CD14-positive monocyte (primary cell): ENCODE data around the gene CLN5. TPM values are rescaled to one million over a fixed set of nuclear protein-coding genes. Genes with fewer than 3 reads are reported as not detected.

Experiments used
- DNase-seq, 3 donors: peaks; one replicate each; pipeline ENCODE4 v3.0.0-alpha.2; 2011 to 2022
- H2AFZ ChIP-seq: 2 replicates; pipeline ENCODE4 v1.6.0; 2012; ENCODE audit warnings: mild to moderate bottlenecking, low read depth, low read length, inconsistent platforms; ENCODE audit not compliant: insufficient read depth, poor library complexity, severe bottlenecking
- H3K27ac ChIP-seq, 2 donors: 1 replicate in 1 of 2; 2 replicates in 1 of 2; pipeline ENCODE4 v1.5.1; 2012 to 2013; ENCODE audit warnings: low read length in 2 of 2, control low read depth in 1 of 2, inconsistent platforms in 1 of 2, low read depth in 1 of 2, mild to moderate bottlenecking in 1 of 2
- H3K27me3 ChIP-seq, 2 donors: one replicate each; pipeline versions ENCODE4 v1.6.0 to v1.6.1; 2011 to 2013; ENCODE audit warnings: low read length in 2 of 2; ENCODE audit not compliant: control insufficient read depth in 2 of 2, insufficient read depth in 2 of 2
- H3K36me3 ChIP-seq, 2 donors: replicated peaks in 1 of 2; 1 replicate in 1 of 2; 2 replicates in 1 of 2; pipeline versions ENCODE4 v1.5.1 to v1.6.1; 2012 to 2013; ENCODE audit warnings: low read length in 2 of 2, control low read depth in 1 of 2, inconsistent platforms in 1 of 2, mild to moderate bottlenecking in 1 of 2; ENCODE audit not compliant: insufficient read depth in 2 of 2, control insufficient read depth in 1 of 2
- H3K4me1 ChIP-seq, 2 donors: 1 replicate in 1 of 2; 2 replicates in 1 of 2; pipeline versions ENCODE4 v1.5.1 to v1.6.1; 2012 to 2013; ENCODE audit warnings: low read length in 2 of 2, control low read depth in 1 of 2, inconsistent platforms in 1 of 2, mild to moderate bottlenecking in 1 of 2, moderate library complexity in 1 of 2; ENCODE audit not compliant: insufficient read depth in 2 of 2, control insufficient read depth in 1 of 2
- H3K4me2 ChIP-seq: replicated peaks from 2 replicates; pipeline ENCODE3; 2012; ENCODE audit warnings: low read length, moderate library complexity, mild to moderate bottlenecking; ENCODE audit not compliant: poor library complexity, severe bottlenecking; ENCODE audit errors: extremely low read depth
- H3K4me3 ChIP-seq, 3 experiments: fragments of 200-600 bp in 1 of 3; sonication (generic) in 1 of 3; replicated peaks in 1 of 3; 1 replicate in 2 of 3; 2 replicates in 1 of 3; pipeline ENCODE4 v1.5.1; 2011 to 2013; ENCODE audit warnings: low read length in 3 of 3, mild to moderate bottlenecking in 3 of 3, control low read depth in 2 of 3, low read depth in 2 of 3, inconsistent platforms in 1 of 3, moderate library complexity in 1 of 3
- H3K79me2 ChIP-seq: 2 replicates; pipeline ENCODE4 v1.6.0; 2012; ENCODE audit warnings: mild to moderate bottlenecking, control low read depth, inconsistent platforms, low read length, moderate library complexity; ENCODE audit not compliant: insufficient read depth
- H3K9ac ChIP-seq: 2 replicates; pipeline ENCODE4 v1.6.0; 2017; ENCODE audit warnings: low read length, mild to moderate bottlenecking; ENCODE audit not compliant: insufficient read depth, poor library complexity, severe bottlenecking
- H3K9me3 ChIP-seq, 2 donors: replicated peaks in 1 of 2; 1 replicate in 1 of 2; 2 replicates in 1 of 2; pipeline versions ENCODE4 v1.5.1 to v1.6.1; 2012 to 2013; ENCODE audit warnings: low read length in 2 of 2, control low read depth in 1 of 2; ENCODE audit not compliant: control insufficient read depth in 1 of 2, insufficient read depth in 1 of 2
- H4K20me1 ChIP-seq: 2 replicates; pipeline ENCODE4 v1.6.0; 2012; ENCODE audit warnings: mild to moderate bottlenecking, low read length, control low read depth, moderate library complexity; ENCODE audit not compliant: insufficient read depth
- H3K27ac Mint-ChIP-seq, 7 donors: one replicate each; pipeline ENCODE4 v1.8.0; 2020; ENCODE audit warnings: mild to moderate bottlenecking in 7 of 7, mixed read lengths in 7 of 7, moderate library complexity in 6 of 7, inconsistent platforms in 2 of 7
- H3K27me3 Mint-ChIP-seq, 3 donors: one replicate each; pipeline ENCODE4 v1.8.0; 2021 to 2022; ENCODE audit warnings: low read depth in 3 of 3, mild to moderate bottlenecking in 3 of 3, mixed read lengths in 3 of 3, moderate library complexity in 3 of 3, inconsistent platforms in 1 of 3
- H3K36me3 Mint-ChIP-seq, 2 donors: one replicate each; pipeline ENCODE4 v1.8.0; 2020; ENCODE audit warnings: mixed read lengths in 2 of 2, inconsistent platforms in 1 of 2, mild to moderate bottlenecking in 1 of 2
- H3K4me1 Mint-ChIP-seq: one replicate; pipeline ENCODE4 v1.8.0; 2020; ENCODE audit warnings: mild to moderate bottlenecking, mixed read lengths
- H3K4me3 Mint-ChIP-seq, 2 donors: one replicate each; pipeline ENCODE4 v1.8.0; 2020; ENCODE audit warnings: mild to moderate bottlenecking in 2 of 2, mixed read lengths in 2 of 2, moderate library complexity in 1 of 2
- H3K9me3 Mint-ChIP-seq, 7 donors: one replicate each; pipeline ENCODE4 v1.8.0; 2020 to 2022; ENCODE audit warnings: mixed read lengths in 7 of 7, mild to moderate bottlenecking in 6 of 7, moderate library complexity in 6 of 7, inconsistent platforms in 2 of 7
- CTCF ChIP-seq: fragments of 200-600 bp; IDR thresholded peaks from one replicate; pipeline ENCODE4 v1.8.0; 2022; ENCODE audit warnings: antibody characterized with exemption, mild to moderate bottlenecking
- WGBS: methylation state at CpG from one replicate; pipeline ENCODE4 v1.1.5; 2013; ENCODE audit warnings: missing lambda C conversion rate; ENCODE audit not compliant: insufficient coverage; 5-methylcytosine and 5-hydroxymethylcytosine counted together
- intact Hi-C, 2 donors: fragments of 100-400 bp; cut with micrococcal nuclease; formaldehyde crosslinking; loops; one replicate each; pipeline versions ENCODE4 v1.15.0 to v1.15.1; 2023
- polyA plus RNA-seq, 3 donors: library from polyadenylated mRNA; depleted of rRNA in 1 of 3; unstranded in 2 of 3; stranded (reverse) in 1 of 3; fragments of 300-500 nt in 2 of 3; fragments of >200 nt in 1 of 3; fragmentation: Illumina TruSeq in 2 of 3; gene quantifications; 1 replicate in 2 of 3; 2 replicates in 1 of 3; pipeline ENCODE4 v1.2.3, GENCODE V29; 2012 to 2021

Gene CLN5
- polyA plus RNA-seq, 3 donors = 9.8 to 22.1 (median 21.5) TPM

- Mint-ChIP-seq H3K27me3 (peaks cover 0 to 7% (median 3%) of the 10 kb centered on the region in 3 donors), H3K4me1 (peaks cover 28% of the 10 kb centered on the region), H3K4me3 (peak overlapping the region; percentile 96 to 99), H3K36me3 (peaks cover 3 to 13% of the 10 kb centered on the region in 2 donors), H3K9me3 (no peaks in the 10 kb centered on the region), H3K27ac (peak overlapping the region; percentile 91 to 98 (median 96))
- intact Hi-C loops = loop anchor here (5.0 kb wide), 2 partner anchors 104 to 109 kb away; partner anchors contain the start of gene KCTD12 (in 1 of the 2)
- Histone ChIP-seq H3K4me2 (peak overlapping the region; percentile 95), H3K4me3 (peak overlapping the region; percentile 69 to 83 (median 78)), H3K27ac (peak overlapping the region; percentile 76 to 93), H3K9ac (peak overlapping the region; percentile 95), H3K27me3 (no peaks in the 10 kb centered on the region), H3K79me2 (peaks cover 37% of the 10 kb centered on the region), H2AFZ (peak overlapping the region; percentile 94), H3K36me3 (peaks cover 9 to 15% of the 10 kb centered on the region in 2 donors), H3K9me3 (no peaks in the 10 kb centered on the region), H4K20me1 (no peaks in the 10 kb centered on the region), H3K4me1 (peaks cover 14 to 17% of the 10 kb centered on the region in 2 donors)
- TF ChIP-seq CTCF = no peak
- DNase-seq = peak; percentile 32 to 49 (median 45)
- 36% methylated on average over 8 of the region's 15 CpGs for WGBS
Measured at GRCh38 chr13:76991432-76991795, 467 bp upstream of the CLN5 start.

- Mint-ChIP-seq H3K27ac (peak overlapping the region; percentile 93 to 99 (median 96)), H3K4me1 (peaks cover 28% of the 10 kb centered on the region), H3K27me3 (peaks cover 0 to 7% (median 3%) of the 10 kb centered on the region in 3 donors), H3K9me3 (no peaks in the 10 kb centered on the region), H3K4me3 (peak overlapping the region; percentile 96 to 99), H3K36me3 (peaks cover 13 to 23% of the 10 kb centered on the region in 2 donors)
- Histone ChIP-seq H3K9me3 (no peaks in the 10 kb centered on the region), H3K9ac (peak overlapping the region; percentile 95), H3K4me1 (peaks cover 14 to 17% of the 10 kb centered on the region in 2 donors), H3K27ac (peak overlapping the region; percentile 79 to 93), H3K36me3 (peaks cover 11 to 24% of the 10 kb centered on the region in 2 donors), H3K79me2 (peaks cover 37% of the 10 kb centered on the region), H2AFZ (peak overlapping the region; percentile 94), H4K20me1 (no peaks in the 10 kb centered on the region), H3K4me3 (peak overlapping the region; percentile 69 to 83 (median 78)), H3K27me3 (no peaks in the 10 kb centered on the region), H3K4me2 (peak overlapping the region; percentile 95)
- no peak for TF ChIP-seq CTCF
- 2% methylated on average over 19 of the region's 20 CpGs for WGBS
- peak; percentile 15 to 76 (median 35) for DNase-seq
- intact Hi-C loops = loop anchor here (5.0 kb wide), 2 partner anchors 105 to 110 kb away; partner anchors contain the start of gene KCTD12 (in 1 of the 2)
Measured at GRCh38 chr13:76992548-76993001, 694 bp downstream of the CLN5 start.
